Osteocyte (in vitro differentiated cells): ENCODE results near the gene PHKB. TPM values are rescaled to one million over a fixed set of nuclear protein-coding genes. Genes with fewer than 3 reads are reported as not detected.

ENCODE experiments used
- DNase-seq: peaks from one replicate; pipeline ENCODE4 v3.0.0; 2021; ENCODE audit warnings: mixed read lengths; ENCODE audit not compliant: unreplicated experiment; ENCODE audit errors: extremely low spot score
- H3K27ac Mint-ChIP-seq: one replicate; pipeline ENCODE4 v1.8.0; 2021; ENCODE audit warnings: mild to moderate bottlenecking, mixed read lengths; ENCODE audit not compliant: unreplicated experiment
- H3K27me3 Mint-ChIP-seq: one replicate; pipeline ENCODE4 v1.8.0; 2021; ENCODE audit warnings: mixed read lengths; ENCODE audit not compliant: unreplicated experiment
- H3K36me3 Mint-ChIP-seq: one replicate; pipeline ENCODE4 v1.8.0; 2021; ENCODE audit warnings: mixed read lengths; ENCODE audit not compliant: unreplicated experiment
- H3K4me1 Mint-ChIP-seq: one replicate; pipeline ENCODE4 v1.8.0; 2021; ENCODE audit warnings: mixed read lengths; ENCODE audit not compliant: unreplicated experiment
- H3K4me3 Mint-ChIP-seq: one replicate; pipeline ENCODE4 v1.8.0; 2021; ENCODE audit warnings: mild to moderate bottlenecking, moderate library complexity, mixed read lengths; ENCODE audit not compliant: unreplicated experiment
- H3K9me3 Mint-ChIP-seq: one replicate; pipeline ENCODE4 v1.8.0; 2021; ENCODE audit warnings: mixed read lengths; ENCODE audit not compliant: unreplicated experiment
- total RNA-seq: library from RNA; stranded (reverse); gene quantifications from 2 replicates; pipeline ENCODE4 v1.2.1, GENCODE V29; 2021
- TF ChIP-seq, protein P1 (sequence below): fragments of 200-600 bp; sonication (generic); IDR thresholded peaks from 2 replicates; pipeline ENCODE4 v1.5.0; 2021; ENCODE audit warnings: antibody characterized with exemption, mild to moderate bottlenecking, moderate library complexity

The PHKB gene
- total RNA-seq, 1 donor from 2014 or later: 64.3 TPM

- Mint-ChIP-seq H3K4me1 (no peaks in the 10 kb centered on the region), H3K36me3 (peaks cover 13% of the 10 kb centered on the region), H3K27ac (no peak overlapping the region), H3K27me3 (no peaks in the 10 kb centered on the region), H3K9me3 (peaks cover 4% of the 10 kb centered on the region), H3K4me3 (no peak overlapping the region)
- TF ChIP-seq, protein P1, sequence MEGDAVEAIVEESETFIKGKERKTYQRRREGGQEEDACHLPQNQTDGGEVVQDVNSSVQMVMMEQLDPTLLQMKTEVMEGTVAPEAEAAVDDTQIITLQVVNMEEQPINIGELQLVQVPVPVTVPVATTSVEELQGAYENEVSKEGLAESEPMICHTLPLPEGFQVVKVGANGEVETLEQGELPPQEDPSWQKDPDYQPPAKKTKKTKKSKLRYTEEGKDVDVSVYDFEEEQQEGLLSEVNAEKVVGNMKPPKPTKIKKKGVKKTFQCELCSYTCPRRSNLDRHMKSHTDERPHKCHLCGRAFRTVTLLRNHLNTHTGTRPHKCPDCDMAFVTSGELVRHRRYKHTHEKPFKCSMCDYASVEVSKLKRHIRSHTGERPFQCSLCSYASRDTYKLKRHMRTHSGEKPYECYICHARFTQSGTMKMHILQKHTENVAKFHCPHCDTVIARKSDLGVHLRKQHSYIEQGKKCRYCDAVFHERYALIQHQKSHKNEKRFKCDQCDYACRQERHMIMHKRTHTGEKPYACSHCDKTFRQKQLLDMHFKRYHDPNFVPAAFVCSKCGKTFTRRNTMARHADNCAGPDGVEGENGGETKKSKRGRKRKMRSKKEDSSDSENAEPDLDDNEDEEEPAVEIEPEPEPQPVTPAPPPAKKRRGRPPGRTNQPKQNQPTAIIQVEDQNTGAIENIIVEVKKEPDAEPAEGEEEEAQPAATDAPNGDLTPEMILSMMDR: no peak
- no peak for DNase-seq
Observed at GRCh38 chr16:47578573-47578972, 117.4 kb downstream of the PHKB start.

DNA sequence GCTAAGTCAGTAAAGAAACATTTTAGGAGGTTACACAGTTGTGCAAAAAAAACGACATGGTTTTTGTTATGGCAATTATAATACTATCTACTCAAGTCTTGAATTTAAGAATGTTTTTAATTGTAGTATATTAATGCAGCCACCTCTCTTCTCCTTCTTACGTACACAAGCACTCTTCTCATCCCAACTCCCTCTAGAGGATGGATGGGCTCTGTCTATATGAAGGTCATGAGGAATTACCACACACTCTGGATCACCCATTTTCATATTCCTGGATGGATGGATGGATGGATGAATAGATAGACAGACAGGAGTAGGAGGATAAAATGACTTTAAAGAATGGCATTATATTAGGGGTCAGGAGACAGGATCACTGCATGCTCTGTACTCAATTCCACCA, 120.0 kb downstream of the PHKB start:
- H3K36me3 Mint-ChIP-seq: peaks cover 10% of the 10 kb centered on the region
- TF ChIP-seq, protein P1: no peak
- H3K27ac Mint-ChIP-seq: no peak overlapping the region
- no peaks in the 10 kb centered on the region for H3K4me1 Mint-ChIP-seq
- no peak overlapping the region for H3K4me3 Mint-ChIP-seq
- no peaks in the 10 kb centered on the region for H3K27me3 Mint-ChIP-seq
- no peak for DNase-seq
- H3K9me3 Mint-ChIP-seq: no peaks in the 10 kb centered on the region

GRCh38 chr16:47584464-47585225, 123.5 kb downstream of the PHKB start:
- Mint-ChIP-seq H3K27ac (no peak overlapping the region), H3K4me3 (no peak overlapping the region)
- TF ChIP-seq, protein P1: no peak

DNA sequence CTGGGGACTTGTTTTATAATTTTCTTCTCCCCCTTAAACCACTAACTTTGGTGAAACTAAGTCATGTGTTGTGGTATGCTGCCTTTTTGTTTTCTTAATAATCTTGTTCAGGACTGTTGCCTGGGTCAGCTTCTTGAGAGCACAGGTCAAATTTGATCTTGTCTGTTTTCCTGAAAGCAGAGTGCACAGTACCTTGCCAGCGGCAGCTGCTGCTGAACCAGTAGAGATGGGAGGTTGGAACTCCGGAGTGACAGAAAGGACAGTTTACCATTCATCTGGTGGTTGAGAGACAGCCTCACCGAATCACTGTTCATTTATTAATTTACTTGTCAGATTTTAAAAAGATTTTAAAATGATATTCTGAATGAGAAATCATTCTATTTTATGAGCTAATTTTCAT, 125.0 kb downstream of the PHKB start:
- TF ChIP-seq, protein P1: no peak
- Mint-ChIP-seq H3K9me3 (no peaks in the 10 kb centered on the region), H3K4me1 (peaks cover 3% of the 10 kb centered on the region), H3K27me3 (no peaks in the 10 kb centered on the region), H3K4me3 (no peak overlapping the region), H3K27ac (no peak overlapping the region), H3K36me3 (peaks cover 22% of the 10 kb centered on the region)
- DNase-seq: no peak

More at GRCh38 chr16:47584464-47585225, 123.5 kb downstream of the PHKB start:
- Mint-ChIP-seq H3K4me1 (peaks cover 3% of the 10 kb centered on the region), H3K36me3 (peaks cover 13% of the 10 kb centered on the region), H3K27me3 (no peaks in the 10 kb centered on the region), H3K9me3 (no peaks in the 10 kb centered on the region)
- no peak for DNase-seq

GRCh38 chr16:47590472-47590871, 129.3 kb downstream of the PHKB start:
- TF ChIP-seq, protein P1: no peak
- no peaks in the 10 kb centered on the region for H3K9me3 Mint-ChIP-seq
- no peaks in the 10 kb centered on the region for H3K27me3 Mint-ChIP-seq
- peaks cover 3% of the 10 kb centered on the region for H3K4me1 Mint-ChIP-seq
- H3K27ac Mint-ChIP-seq: no peak overlapping the region
- no peak for DNase-seq
- peaks cover 35% of the 10 kb centered on the region for H3K36me3 Mint-ChIP-seq
- no peak overlapping the region for H3K4me3 Mint-ChIP-seq
